Skeletal muscle cell (primary cell): ENCODE results near the gene LRRC45.

ENCODE experiments used
- DNase-seq: peaks from one replicate; pipeline ENCODE4 v3.0.0-alpha.2; 2010; ENCODE audit warnings: low read depth
- H3K4me3 ChIP-seq: 2 replicates; pipeline ENCODE4 v1.5.1; 2011; ENCODE audit warnings: low read depth, mild to moderate bottlenecking, control low read depth, low read length, moderate library complexity

LRRC45 gene

DNA sequence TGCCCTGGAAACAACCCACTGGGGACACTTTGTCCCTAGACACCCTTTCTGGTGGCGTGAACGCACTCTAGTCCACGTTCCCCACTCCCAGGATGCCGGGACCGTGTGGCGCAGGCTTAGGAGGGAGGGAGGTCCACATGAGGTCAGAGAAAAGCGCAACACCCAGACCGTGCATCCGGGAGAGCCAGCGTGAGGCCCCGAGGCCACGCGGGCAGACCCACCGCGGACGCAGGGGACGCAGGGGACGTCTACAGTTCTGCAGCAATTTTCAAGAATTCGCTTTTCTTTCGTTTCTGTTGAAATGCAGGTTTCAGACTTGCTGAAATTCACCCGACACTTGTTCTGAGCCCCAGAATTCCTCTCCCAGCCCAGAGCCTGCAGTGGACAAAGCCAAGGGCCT, 23.8 kb downstream of the LRRC45 start:
- H3K4me3 ChIP-seq: no peak overlapping the region
- DNase-seq: no peak

DNA sequence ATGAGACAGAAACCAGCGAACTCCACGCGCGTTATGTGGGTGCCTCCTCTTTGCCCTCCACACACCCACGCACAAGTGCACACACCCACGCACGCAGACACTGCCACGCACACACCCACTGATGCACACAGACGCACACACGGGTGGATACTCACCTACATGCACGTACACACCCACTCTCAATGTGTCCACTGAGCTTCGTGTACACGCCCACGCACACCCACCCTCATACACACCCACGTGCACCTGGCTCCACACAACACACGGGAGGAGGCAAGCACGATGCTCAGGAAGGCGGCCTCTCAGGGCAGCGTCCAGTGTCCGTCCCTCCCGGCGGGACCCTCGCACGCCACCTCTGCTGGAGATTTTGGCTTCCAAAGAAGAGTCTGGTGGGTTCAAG, 24.3 kb downstream of the LRRC45 start:
- H3K4me3 ChIP-seq: no peak overlapping the region
- DNase-seq: no peak

DNA sequence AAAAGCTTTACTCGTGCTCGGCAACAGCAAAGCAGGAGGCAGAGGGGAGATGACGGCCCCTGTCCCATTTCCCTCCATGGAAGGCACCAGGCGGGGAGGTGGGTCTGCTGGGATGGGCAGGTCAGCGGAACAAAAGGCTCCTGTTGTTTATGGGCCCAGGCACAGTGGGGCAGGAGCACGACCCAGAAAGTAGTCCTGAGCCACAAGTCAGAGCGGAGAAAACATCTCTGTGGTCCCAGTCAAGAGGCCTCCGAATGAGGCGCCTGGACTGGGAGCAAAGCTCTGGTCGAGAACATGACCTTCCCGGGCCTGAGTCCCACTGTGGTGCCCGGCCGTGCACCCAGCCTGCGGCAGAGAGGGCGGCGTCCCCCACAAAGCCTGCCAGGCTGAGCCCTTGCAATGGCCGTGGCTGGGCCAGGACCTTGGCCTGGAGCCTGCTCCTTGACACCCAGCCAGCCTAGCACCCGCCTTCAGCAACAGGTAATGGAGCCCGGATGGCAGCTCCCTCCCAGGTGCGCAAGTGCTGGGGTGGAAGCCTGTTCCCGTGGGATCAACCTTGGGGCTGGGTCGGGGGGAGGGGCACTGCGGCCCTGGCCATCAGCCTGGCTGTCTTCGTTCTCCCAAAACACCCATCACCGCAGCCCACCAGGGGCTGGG, 24.9 kb downstream of the LRRC45 start:
- no peak for DNase-seq
- no peak overlapping the region for H3K4me3 ChIP-seq

DNA sequence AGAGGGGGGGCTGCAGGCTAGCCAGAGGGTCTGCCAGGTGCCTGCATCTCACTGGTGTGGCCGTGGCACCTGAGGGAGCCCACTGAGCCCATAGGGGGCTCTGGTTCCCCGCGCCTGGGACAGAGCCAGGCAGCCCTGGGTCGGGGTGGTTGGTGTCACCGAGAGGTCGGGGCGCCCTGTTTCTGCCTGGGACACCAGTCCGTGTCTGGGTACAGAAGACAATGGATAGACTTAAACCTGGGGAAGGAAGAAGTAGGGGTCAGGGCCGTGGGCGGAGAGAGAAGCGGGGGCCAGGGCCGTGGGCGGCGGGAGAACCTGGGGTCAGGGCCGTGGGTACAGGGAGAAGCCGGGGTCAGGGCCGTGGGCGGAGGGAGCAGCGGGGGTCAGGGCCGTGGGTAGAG, 25.5 kb downstream of the LRRC45 start:
- no peak for DNase-seq
- no peak overlapping the region for H3K4me3 ChIP-seq

DNA sequence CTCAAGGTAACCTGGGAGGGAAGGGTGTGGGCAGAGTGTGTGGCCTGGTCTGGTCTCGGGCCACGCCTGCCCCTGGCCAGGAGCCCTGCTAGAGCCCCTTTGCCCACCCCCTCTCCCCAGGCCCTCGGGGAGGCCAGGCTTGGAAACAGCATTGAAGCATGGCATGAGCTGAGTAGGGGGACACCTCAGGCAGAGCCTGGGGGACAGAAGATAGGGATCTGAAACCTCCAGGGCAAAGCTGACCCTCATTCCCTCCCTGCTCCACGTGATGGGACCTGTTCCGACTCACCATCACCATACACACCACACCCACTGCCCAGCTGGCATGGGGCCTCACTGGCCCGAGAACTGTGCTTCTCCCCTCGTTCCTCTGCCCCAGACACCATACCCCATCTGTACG, 26.0 kb downstream of the LRRC45 start:
- H3K4me3 ChIP-seq: no peak overlapping the region
- DNase-seq: no peak

DNA sequence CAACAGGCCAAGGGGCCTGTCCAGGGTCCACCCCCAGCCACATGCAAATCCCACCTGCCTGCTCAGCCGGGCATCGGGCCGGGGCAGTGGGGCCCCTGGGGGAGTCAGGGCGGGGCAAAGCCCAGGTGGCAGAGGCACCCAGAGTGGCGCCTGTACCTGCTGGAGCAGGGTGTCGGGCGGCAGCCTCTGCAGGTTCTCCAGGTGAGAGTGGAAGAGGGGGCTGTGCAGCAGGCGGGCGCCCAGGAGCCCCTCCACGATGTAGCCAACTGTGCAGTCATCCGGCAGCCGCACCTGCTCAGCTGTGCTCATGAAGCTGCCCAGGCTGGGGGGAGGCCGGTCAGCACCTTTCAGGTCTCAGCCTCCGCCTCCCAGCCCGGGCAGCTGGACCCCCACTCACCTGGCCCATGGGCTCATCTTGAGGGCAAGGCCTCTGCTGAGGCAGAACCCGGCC, 26.4 kb downstream of the LRRC45 start:
- H3K4me3 ChIP-seq: no peak overlapping the region
- DNase-seq: no peak

DNA sequence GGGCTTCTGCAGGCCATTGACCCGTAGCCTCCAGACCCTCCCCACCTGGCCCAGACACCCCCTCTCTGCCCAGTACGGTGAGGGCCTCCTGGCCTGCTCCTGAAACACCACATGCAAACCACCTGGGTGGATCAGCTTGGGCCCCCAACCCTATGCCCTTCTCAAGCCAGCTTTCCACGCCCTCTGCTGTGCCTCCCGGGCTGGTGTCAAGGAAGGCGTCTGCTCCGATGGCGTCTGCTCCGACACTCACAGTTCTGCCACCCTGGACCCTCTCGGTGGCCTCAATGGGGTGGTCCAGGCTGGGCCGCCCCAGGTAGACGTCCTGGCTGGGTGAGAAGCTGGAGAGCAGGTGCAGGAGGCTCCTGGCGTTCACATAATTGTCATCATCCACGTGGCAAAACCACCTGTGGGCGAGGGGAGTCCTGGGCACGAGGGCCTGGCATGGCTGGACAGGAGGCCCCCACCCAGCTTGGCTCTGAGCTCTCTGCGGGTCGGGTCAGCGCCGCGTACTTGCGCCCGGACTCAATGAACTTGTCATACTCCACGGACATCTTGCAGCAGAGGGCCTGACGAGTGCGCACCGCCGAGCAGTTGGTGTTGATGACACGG, 27.2 kb downstream of the LRRC45 start:
- peak overlapping the region; percentile 71 for H3K4me3 ChIP-seq
- DNase-seq: no peak

DNA sequence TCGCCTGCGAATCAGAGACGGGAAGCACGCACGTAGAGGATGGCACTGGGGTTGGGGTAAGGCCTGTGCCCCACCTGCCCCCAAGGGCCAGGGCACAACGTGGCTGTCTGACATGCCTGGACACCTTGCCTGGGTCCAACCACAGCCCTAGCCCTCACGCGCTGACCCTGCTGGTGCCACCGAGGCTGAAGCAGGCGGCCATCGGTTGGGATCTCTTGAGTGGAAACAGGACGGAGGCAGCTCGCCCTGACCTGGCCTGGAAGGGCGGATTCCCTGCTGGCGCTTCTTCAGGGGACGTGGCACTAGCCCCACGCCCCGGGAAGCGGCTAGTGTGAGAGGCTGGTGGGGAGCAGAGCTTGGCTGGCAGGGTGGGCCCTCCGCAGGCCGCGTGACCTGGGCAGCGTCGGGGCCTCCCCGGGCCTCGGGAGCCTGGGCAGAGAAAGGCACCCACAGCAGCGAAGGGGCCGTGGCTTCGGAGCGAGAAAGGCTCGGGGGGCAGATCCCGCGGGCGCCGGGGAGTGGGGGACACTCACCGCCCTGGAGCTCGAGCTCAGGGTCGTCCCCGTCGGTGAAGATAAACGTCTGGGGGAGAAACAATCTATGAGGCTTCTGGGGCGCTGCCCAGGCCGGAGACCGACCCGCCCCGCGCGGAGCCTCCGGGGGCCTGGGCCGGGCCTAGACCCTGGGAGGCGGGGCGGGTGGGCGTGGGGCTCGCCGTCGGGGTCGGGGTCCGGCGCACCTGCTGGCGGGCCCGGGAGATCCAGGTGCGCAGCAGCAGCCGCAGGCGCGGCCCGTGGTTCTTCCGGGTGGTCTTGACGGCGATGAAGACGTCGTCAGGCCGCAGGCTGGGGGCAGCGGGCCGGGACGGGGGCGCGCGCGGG, 27.9 kb downstream of the LRRC45 start:
- H3K4me3 ChIP-seq: peak overlapping the region; percentile 71
- DNase-seq: no peak

DNA sequence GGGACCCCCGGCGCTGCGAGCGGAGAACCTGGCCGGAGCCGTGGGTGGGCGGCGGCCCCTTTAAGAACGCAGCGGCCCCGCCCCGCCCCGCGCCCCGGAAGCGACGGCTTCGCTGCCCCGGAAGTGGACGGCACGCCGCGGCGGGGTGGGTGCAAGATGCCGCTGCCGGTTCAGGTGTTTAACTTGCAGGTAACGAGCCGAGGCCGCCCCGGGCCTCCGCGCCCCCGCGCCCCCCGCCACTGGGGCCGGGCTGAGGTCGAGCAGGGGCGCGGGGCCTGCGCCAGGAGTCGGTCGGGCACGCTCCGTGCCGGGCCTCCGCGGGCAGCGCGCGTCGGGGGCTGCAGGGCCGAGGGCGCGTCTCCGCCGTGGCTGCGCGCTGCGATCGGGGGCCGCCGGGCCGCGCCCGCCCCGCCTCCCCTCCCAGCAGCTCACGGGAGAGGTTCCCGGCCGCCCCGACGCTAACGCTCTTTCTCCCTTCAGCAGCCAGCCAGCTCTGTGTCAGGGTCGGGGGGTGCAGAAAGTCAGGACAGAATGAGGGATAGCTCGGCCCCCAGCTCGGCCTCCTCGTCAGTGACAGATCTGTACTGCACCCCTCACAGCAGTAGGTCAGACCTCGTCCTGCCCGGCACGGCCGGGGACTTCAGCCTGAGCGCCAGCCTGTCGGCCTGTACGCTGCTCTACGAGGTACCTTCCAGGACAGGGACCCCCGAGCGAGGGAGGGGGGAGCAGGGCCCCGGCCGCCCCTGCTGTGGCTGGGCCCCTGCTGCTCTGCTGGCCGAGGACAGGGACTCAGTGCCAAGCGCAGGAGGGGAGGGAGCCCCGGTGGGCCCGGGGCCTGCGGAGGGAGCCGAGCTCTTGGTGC, 28.9 kb downstream of the LRRC45 start, which contains the start of the genes GPS1 and RFNG:
Gene GPS1, plus strand, starts transcription at position 123 of the 862 bp plus-strand sequence. Its CDS starts 34 bp downstream, at position 157.
Gene RFNG, minus strand, starts transcription at position 36 of the 862 bp plus-strand sequence. CDS start 45 bp downstream, outside the sequence.
- DNase-seq: no peak
- H3K4me3 ChIP-seq: peak within 1 kb of the TSS; percentile 71

DNA sequence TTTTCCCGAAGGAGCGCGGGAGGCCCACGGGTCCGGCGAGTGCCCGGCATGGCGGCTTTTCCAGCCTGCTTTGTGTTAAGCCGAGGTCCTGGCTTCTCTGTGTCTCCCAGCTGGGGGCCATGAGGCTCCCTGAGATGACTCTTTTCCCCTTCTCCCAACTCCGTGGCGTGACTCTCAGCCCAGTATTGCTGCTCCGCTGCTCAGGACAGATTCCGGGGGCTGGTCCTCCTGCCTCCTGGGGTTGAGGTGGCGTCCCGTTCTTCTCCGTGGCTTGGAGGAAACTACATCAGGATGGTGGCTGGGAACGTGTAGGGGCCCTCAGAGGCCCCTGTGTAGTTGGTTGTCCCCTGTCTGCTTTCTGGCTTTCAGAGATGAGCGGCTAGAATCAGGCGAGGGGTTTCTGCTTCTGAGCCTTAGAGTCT, 29.5 kb downstream of the LRRC45 start:
- no peak for DNase-seq
- peak overlapping the region; percentile 71 for H3K4me3 ChIP-seq

DNA sequence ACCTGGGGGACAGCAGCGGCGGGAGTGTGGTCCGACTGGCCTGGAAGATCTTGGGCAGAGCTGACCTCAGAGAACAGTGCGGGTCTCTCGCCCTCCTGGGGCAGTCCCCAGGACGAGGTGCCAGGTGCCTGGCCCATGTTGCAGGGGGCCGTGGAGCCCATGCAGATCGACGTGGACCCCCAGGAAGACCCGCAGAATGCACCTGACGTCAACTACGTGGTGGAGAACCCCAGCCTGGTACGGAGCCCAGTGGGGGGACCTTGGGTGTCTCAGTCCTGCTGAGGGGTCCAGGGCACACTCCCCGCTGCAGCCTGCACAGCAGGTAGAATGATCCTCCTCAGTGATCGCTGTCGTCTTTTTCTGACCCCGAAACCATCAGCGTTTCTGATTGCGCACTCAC, 30.0 kb downstream of the LRRC45 start:
- no peak for DNase-seq
- H3K4me3 ChIP-seq: peak overlapping the region; percentile 71

DNA sequence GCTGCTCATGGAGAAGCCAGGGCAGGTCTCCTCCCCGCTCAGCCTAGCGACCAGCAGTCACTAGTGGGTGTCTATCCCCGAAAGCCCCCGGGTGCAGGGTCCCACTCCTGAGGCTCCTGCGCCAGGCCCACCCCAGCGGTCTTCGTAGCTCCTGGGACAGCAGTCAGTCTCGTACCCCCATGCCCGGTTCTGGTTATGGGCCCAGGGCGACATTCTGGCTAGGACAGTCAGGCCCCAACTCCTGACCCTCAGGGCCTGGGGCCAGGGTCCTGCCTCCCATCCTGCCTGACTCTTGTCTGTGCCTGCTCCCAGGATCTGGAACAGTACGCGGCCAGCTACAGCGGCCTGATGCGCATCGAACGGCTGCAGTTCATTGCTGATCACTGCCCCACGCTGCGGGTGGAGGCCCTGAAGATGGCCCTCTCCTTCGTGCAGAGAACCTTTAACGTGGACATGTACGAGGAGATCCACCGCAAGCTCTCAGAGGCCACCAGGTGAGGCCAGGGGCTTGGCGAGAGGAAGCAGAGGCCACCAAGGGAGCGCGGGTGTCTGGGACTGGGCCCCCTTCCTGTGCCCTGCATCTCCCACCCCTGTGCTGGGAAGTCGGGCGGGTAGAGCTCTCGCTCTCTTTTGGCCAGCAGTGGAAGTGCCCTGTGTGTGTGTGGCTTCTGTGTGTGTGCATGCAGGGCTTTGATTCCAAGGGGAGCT, 30.6 kb downstream of the LRRC45 start:
- H3K4me3 ChIP-seq: no peak overlapping the region
- DNase-seq: no peak

DNA sequence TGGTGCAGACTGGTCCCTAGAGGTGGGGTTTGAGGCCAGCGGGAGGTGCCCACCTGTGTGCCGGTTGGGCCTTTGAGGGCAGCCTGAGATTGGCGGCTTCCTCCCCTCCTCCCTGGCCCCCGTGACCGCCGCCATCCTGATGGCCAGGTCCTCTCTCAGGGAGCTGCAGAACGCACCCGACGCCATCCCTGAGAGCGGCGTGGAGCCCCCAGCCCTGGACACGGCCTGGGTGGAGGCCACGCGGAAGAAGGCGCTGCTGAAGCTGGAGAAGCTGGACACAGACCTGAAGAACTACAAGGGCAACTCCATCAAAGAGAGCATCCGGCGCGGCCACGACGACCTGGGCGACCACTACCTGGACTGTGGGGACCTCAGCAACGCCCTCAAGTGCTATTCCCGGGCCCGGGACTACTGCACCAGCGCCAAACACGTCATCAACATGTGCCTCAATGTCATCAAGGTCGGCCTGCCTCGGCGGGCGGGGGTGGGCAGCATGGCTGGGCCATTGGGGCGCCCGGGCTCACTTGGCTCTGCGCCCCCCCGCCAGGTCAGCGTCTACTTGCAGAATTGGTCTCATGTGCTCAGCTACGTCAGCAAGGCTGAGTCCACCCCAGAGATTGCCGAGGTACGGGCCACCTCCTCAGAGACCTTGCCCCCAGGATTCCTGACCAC, 31.4 kb downstream of the LRRC45 start:
- no peak overlapping the region for H3K4me3 ChIP-seq

DNA sequence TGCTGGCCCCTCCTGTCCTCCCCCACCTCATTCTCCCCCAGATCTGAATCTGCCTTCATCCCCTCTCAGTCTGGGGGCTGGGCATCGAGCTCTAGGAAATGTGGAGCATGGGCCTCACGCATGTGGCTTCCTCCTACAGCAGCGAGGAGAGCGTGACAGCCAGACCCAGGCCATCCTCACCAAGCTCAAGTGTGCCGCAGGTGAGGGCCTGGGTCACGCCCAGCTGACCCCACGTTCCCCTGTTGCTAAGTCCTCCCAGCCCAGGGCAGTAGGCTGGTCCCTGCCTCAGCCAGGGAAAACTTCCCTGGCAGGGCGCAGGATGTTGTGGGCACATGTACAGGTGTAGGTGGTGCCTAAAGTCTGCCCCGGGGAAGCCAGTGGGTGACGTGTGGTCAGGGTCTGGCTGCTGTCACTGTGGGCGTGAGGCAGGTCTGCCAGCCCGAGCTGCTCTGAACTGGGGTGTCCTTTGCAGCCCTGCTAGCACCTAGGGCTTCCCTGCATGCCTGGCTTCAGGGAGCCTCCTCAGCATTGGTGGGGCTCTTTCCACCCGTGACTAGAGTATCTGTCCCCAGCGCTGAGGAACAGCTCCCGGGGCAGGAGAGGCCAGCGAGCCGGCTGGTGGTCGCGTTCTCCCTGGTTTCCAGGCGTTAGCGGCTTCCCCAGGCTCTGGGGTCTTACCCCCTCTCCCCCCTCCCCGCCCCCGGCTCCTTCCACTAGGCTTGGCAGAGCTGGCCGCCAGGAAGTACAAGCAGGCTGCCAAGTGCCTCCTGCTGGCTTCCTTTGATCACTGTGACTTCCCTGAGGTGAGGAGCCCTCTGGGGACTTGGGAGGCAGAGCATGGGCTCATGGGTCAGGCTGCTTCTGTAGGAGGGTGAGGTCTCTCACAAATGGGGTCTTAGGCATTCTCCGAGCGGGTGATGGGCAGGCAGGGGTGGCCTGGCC, 32.2 kb downstream of the LRRC45 start:
- DNase-seq: no peak
- H3K4me3 ChIP-seq: no peak overlapping the region

More for the DNA sequence above, 31.4 kb downstream of the LRRC45 start:
- DNase-seq: no peak

DNA sequence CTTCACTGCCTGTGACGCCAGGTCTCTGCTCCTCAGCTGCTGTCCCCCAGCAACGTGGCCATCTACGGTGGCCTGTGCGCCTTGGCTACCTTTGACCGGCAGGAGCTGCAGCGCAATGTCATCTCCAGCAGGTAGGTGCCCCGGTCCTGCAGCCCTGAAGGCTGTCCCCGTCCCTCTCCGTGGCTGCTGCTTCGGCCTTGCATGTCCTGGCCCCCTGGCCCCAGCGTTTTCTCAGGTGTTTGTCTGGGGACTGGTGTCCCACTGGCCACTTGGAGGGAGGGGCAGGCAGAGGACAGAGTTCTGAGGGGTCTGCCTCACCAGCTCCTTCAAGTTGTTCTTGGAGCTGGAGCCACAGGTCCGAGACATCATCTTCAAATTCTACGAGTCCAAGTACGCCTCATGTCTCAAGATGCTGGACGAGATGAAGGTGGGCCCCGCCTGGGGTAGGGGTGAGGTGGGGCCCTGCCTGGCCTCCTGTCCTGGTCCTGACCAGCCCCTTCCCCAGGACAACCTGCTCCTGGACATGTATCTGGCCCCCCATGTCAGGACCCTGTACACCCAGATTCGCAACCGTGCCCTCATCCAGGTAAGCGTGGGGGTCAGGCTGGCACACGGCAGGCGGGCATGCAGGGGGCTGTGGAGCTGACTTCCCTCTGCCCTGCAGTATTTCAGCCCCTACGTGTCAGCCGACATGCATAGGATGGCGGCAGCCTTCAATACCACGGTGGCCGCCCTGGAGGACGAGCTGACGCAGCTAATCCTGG, 33.0 kb downstream of the LRRC45 start:
- DNase-seq: no peak
- no peak overlapping the region for H3K4me3 ChIP-seq
